Activated naive CD4-positive, alpha-beta T cell treated with Interleukin-2 at 50 U/mL for 16 hours (primary cell): ENCODE measurements around the gene DNAAF2.

Experiments used
- DNase-seq: peaks from one replicate; pipeline ENCODE4 v3.0.0-alpha.2; 2020

Gene DNAAF2

DNA sequence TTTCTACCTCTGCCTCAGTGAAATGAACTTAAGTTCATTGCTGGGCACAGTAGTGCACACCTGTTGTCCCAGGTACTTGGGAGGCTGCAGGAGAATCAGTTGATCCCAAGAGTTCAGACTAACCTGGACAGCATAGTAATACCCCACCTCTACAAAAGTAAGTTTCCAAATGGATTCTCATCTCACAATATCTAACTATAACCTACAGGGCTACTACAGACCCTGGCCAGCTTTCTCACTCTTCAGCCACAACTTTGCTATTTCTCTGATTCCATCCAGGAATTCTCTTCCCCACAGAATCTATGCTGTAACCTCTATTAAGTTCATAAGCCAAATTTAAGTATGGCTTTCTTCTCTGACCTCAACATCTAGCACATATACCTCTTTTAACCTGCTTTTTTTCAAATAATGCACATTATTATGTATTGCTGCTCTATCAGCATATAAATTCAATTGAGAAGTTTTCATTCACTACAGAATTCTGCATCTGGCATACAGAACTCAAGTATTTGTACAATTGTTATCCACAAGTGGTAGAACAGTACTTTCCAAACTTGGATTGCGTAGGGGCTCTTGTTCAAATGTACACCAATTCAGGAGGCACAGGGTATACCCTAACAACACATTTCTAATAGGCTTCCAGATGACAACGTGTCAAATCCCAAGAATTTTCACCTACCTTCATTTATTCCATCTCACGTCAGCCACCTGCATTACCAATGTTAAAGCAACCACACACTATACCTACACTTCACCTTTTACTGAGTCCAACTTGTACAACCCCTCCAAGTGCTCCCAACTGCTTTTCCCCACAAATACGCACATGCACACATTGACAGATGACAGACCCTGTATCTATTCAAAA, 52.7 kb downstream of the DNAAF2 start:
- DNase-seq, result no peak

DNA sequence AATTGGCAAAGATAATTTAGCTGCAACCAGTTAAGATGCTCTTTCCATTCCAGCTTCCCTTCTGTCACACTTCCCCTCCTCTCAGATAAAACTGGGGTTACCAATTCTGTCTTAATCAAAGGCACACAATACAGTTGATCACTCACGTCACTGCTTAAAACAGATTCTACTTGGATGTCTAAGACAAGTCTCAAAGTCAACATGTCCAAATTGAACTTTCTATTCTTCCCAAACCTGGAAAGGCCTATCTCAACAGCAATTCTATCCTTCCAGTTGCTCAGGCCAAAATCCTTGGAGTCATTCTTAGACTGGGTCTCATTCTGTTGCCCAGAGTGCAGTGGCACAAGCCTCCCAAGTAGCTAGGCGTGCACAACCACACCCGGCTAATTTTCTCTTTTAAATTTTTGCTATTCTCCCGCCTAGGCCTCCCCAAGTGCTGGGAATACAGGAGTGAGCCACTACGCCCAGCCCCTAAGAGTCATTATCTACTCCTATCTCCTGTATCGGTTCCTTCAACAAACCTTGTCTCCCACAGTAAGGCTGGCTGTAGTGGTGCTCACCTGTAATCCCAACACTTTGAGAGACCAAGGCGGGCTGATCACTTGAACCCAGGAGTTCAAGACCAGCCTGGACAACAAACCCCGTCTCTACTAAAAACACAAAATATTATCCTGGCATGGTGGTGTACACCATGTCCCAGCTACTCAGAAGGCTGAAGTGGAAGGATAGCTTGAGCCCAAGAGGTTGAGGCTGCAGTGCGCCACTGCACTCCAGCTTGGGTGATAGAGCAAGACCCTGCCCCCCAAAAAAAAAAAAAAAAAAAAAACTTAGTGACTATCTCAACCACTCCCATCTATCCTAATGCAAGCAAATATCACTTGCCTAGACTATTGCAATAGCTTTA, 53.6 kb downstream of the DNAAF2 start:
- DNase-seq, result no peak

DNA sequence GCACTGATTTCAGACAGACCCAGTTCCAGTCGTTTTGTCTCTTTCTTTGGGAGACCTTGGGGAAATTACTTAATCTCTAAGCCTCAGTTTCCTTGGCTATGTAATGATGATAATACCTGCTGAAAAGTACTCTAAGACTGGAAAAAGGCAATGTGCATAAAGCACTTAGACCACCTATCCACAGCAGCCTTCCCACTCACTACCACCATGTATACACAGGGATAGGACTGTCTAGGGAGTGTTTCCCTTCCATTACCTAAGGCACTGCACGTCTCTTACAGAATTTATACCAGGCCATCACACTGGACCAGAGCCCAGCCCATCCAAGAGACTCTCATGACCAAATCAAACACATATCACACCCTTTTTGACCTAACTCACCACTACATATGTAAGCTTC, 55.2 kb downstream of the DNAAF2 start:
- DNase-seq, result no peak

DNA sequence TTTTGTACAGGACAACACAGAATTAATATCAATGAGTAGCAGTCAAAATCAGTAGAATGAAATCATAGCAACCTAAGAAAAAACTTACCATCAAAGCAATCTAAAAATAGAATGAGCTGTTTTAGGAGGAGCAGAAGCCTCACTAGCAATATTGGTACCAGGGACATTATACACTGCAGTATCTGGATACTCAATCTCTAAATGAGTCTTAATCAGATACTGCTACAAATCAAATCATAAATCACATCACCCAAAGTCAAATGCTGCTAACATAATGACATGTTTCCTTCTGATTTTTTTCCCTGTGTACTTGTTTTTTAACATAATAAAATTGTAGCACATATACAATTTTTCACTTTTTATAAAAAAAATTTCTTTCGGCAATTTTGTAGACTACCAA, 56.9 kb downstream of the DNAAF2 start:
- no peak for DNase-seq
